Left ventricle myocardium superior (tissue), 1 donor: Measurements from ENCODE around the gene NRDC. TPM values are rescaled to one million over a fixed set of nuclear protein-coding genes. Genes with fewer than 3 reads are reported as not detected.

ENCODE experiments used
- ATAC-seq: fragments of 200-7000 bp; cut with Tn5 transposase; one replicate; pipeline ENCODE4 v1.9.1; 2020; ENCODE audit warnings: mild to moderate bottlenecking, moderate library complexity
- DNase-seq: peaks from one replicate; pipeline ENCODE4 v3.0.0-alpha.2; 2020
- intact Hi-C: fragments of 100-400 bp; cut with micrococcal nuclease; formaldehyde crosslinking; loops from one replicate; pipeline ENCODE4 v1.11.0; 2022
- total RNA-seq: library from RNA; stranded (reverse); fragmentation: NEBNext Ultra II Directional; extraction: Animal tissue kit (Norgen Biotek cat#: 25700); gene quantifications from one replicate; pipeline ENCODE4 v1.2.1, GENCODE V29; 2021
- donor health status: DM: no; HTN: yes; CAD: no; lungs with severe emphysema.

Gene NRDC
- total RNA-seq, 1 donor from 2014 or later = 157 TPM

DNA sequence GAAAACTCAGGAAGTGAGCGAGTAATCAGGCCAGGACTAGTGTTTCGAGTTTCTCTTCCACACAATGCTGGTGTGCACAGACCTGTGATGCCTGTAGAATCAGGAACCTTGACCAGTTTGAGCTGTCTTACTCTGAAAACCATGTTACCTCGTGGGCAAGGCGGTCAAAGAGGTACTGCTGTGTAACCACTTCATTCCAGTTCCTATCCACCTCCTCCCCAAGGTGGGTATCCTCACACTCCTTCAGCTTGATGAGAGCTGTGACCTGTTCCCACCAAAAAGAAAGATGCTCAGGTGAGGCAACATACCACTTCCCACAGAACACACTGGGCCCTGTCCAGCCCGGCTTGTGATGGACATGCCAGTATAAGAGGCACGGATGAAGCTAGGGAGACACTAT lies 88.1 kb downstream of the NRDC start:
- ATAC-seq = no peak
- intact Hi-C loops = no loop called here
- no peak for DNase-seq

DNA sequence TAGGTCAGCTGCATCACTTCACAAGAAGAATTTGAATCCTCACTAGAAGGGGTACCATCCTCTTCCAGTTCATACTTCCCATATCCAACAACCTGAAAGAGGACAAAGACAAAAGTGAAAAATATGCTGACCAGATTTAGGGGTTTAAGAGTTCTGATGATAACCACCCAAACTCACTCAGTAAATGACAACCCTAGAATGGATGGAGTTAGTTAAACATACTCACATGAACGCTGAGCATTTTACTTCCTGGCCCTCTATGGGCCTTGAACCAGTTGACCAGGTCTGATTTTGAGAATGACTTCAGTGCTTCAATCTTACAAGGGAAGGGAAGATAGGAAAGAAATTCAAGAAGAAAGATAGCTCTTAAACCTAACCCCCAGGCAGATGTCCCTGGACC lies 89.2 kb downstream of the NRDC start:
- DNase-seq (no peak), ATAC-seq (no peak)
- intact Hi-C loops = no loop called here

DNA sequence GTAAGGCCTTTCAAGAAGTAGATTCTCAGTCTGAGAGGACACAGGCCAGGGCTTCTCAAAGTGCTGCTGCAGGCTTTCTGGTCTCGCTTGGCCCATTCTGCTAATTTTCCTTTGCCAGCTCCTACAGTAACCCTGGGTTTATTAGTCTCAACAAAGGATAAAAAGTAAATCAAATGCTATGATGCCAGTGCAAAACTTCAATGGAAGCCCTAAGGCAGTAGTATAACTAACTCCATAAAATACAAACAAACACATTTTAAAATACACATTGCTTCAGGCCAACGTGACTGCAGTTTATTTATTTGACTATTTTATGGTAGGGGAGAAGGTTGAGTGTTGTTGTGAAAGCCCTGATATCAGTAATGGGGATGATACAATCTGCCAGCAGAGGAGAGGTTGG lies 89.6 kb downstream of the NRDC start:
- ATAC-seq (no peak), DNase-seq (no peak)
- intact Hi-C loops = no loop called here

DNA sequence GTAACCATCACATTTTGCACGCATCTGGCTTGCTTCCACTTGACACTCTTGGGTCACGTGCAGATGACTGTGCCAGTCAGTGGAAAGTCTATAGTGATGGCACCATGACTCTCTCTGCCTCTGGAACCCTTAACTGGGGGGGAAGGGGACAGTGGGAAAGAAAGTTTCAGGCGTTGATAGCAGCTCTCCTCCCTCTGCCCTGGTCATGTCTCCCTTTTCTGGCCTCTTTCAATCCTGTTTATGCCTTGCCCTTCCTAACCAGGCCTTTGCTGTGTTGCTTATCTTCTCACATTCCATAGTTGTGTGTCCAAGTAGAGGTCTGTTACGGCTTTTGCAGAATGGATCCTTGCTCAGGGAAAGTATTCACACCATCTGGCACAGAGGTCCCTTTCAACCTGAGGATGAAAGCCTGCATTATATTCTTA lies 93.5 kb downstream of the NRDC start:
- ATAC-seq (peak; percentile 67), DNase-seq (no peak)
- intact Hi-C loops = no loop called here

GRCh38 chr1:51780927-51781326 lies 97.6 kb downstream of the NRDC start:
- intact Hi-C loops = no loop called here
- ATAC-seq (no peak), DNase-seq (no peak)

DNA sequence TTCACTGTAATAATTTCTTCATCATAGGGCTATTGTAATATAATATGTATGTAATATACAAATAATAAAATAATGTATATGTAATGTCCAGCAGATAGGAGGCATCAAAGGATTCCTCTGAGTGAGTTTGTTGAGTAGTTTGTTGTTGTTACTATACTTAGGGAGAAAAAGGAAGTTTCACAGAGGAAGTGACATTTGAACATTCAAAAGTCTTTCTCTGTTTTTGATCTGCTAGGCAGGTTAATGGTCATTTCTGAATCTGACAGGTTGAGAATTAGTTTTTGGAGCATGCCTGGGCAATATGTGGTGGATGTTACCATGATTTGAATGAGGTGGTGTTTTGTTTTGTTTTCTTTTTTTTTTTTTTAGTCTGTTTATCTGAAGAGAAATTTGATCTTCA lies 102.1 kb downstream of the NRDC start:
- intact Hi-C loops = no loop called here
- DNase-seq (no peak), ATAC-seq (no peak)

DNA sequence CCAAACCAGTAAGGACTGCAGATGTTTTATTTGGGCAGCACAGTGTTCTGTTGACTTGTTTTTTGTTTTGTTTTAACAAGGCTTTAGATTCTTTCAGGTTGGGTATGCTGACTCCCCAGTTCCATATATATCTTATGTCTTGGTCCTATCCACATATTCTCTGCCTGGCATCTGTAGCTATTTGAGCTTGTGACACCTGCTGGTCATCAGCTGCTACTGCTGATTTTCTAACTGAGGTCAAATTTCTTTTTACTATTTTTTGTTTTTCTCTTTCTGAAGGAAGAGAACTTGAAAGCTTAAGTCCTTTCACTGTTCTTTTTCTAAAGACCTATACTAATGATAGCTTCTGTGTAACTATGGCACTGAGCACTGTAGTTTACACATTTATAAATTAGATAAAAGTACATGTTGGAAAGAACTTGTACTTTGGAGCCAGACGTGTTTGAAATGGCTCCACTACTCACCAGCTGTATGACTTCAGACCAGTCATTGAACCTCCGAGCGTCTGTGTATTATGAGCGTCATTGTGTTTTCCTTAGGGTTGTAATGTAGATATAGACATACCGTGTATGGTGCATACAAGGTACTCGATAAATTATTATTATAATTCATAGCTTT lies 109.4 kb downstream of the NRDC start:
- intact Hi-C loops = loop anchor here (10.0 kb wide), 1 partner anchor 144 kb away; no protein-coding TSS in a partner anchor
- ATAC-seq (peak; percentile 80), DNase-seq (no peak)

- DNase-seq (no peak), ATAC-seq (no peak)
- intact Hi-C loops = loop anchor here (10.0 kb wide), 1 partner anchor 137 kb away; no protein-coding TSS in a partner anchor
Measured at GRCh38 chr1:51761351-51761750, 117.2 kb downstream of the NRDC start.

- ATAC-seq = no peak
- intact Hi-C loops = loop anchor here (10.0 kb wide), 1 partner anchor 136 kb away; no protein-coding TSS in a partner anchor
Measured at GRCh38 chr1:51760872-51761271, 117.7 kb downstream of the NRDC start.

DNA sequence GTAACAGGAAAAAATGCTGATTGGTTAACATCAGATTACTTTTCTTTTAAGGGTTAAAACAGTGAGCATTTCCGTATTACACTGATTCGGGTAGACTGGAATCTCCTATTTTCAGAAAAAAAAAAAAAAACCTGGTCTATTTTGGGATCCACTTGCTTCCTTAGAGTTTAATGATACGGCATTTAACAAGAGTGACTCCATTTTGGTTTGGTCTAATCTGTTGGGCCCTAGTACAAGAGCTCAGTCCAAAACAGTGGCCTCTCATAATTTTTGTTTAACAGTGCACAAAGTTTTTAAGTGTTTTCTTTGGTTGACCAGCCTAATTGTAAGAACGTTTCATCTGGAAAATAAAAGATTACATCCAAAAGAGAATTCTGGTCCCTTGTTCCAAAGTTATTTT lies 120.2 kb downstream of the NRDC start:
- ATAC-seq = no peak

More at GRCh38 chr1:51760872-51761271, 117.7 kb downstream of the NRDC start:
- no peak for DNase-seq

GRCh38 chr1:51756290-51756689 lies 122.2 kb downstream of the NRDC start:
- ATAC-seq (no peak), DNase-seq (no peak)
- intact Hi-C loops = no loop called here

More for the DNA sequence above, 120.2 kb downstream of the NRDC start:
- DNase-seq = no peak
- intact Hi-C loops = no loop called here

DNA sequence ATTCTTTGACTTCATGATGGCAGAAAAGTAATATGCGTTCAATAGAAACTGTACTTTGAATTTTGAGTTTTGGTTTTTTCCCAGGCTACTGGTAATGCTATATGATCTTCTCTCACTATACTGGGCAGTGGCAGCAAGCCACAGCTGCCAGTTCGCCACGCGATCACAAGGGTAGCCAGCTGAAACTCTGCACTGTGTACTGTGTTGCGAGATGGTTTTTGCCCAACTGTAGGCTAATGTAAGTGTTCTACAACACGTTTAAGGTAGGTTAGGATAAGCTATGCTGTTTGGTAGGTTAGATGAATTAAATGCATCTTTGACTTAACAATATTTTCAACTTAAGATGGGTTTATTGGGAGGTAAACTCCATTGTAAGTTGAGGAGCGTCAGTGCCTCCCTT lies 123.1 kb downstream of the NRDC start:
- intact Hi-C loops = no loop called here
- ATAC-seq (no peak), DNase-seq (no peak)

GRCh38 chr1:51754666-51755065 lies 123.9 kb downstream of the NRDC start:
- ATAC-seq (no peak), DNase-seq (no peak)
- intact Hi-C loops = no loop called here

- intact Hi-C loops = no loop called here
- DNase-seq (no peak), ATAC-seq (no peak)
Measured at GRCh38 chr1:51753969-51754368, 124.6 kb downstream of the NRDC start.

DNA sequence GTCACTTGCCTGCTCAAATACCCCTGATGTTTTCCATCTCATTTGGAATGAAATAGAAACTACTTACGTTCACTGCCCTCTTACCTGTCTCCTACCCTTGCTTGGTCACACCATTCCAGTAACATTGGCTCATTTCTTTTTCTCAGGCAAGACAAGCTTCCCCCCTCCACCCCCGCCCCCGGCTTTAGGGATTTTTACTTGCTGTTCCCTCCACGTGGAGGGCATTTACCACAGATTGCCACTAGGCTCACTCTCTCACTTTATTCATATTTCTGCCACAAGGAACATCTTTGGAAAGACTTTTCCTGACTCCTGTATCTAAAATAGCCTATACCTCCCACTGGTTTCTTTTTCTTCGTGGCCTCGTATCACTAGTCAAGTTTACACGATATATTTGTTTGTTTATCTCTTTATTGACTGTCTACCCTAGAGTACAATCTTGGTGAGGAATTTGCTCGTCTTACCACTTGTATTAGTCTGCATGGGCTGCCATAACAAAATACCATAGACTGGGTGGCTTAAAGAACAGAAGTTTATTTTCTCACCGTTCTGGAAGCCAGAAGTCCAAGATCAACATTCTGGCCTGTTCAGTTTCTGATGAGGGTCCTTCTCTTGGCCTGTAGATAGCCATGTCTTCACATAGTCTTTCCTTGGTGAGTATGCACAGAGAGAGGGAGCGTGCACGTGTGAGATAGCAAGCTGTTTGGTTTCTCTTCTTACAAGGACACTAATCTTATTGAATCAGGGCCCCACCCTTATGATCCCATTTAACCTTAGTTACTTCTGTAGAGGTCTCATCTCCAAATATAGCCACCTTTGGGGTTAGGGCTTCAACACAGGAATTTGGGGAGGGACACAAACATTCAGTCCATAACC lies 126.2 kb downstream of the NRDC start:
- ATAC-seq (no peak), DNase-seq (no peak)
- intact Hi-C loops = no loop called here

GRCh38 chr1:51750729-51751128 lies 127.8 kb downstream of the NRDC start:
- no peak for ATAC-seq
- intact Hi-C loops = no loop called here
- no peak for DNase-seq

DNA sequence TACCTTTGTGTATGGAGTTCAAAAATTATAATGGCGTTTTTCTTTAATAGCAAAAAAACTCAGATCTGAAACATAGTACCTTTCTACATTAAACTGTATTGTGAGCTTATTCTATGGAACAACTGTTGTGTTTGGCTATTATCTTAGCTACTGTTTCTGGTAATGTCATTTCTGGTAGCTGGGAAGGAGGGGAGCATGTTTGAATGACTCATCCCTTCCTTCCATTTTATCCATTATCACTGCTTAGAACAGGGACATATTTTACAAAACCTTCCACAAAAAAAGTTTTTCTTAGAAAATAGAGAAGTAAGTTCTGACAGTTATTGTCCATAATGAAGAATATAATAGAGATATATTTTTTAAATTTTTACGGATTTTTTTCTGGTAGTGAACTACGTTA lies 128.3 kb downstream of the NRDC start:
- intact Hi-C loops = no loop called here
- ATAC-seq (no peak), DNase-seq (no peak)

GRCh38 chr1:51749151-51749550 lies 129.4 kb downstream of the NRDC start:
- intact Hi-C loops = no loop called here
- ATAC-seq (no peak), DNase-seq (no peak)

DNA sequence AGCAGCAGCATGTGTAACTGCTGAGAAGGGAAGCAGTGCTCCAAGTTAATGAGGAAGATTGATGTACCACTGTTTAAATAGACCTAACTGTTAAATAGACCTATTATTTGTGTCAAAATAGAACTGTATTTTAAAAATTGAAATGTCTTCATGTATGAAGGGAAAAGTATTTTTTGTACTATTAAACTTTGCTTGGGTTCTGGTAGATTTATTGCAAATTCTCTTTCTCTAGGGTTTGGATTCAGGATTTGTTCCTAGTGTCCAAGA lies 133.3 kb downstream of the NRDC start:
- DNase-seq (no peak), ATAC-seq (no peak)
- intact Hi-C loops = no loop called here

GRCh38 chr1:51744506-51745303 lies 133.8 kb downstream of the NRDC start:
- ATAC-seq (peak; percentile 29), DNase-seq (no peak)
- intact Hi-C loops = no loop called here
